A673 (cell line): Measurements from ENCODE around the gene P2RX2. TPM values are rescaled to one million over a fixed set of nuclear protein-coding genes. Genes with fewer than 3 reads are reported as not detected.

Experiments used
- BruUV-seq: library from RNA; stranded (reverse); fragments of 400-500 nt; replicated peaks from 2 replicates; lab custom pipeline; 2021; lab: Mats Ljungman, UMichigan
- CTCF ChIA-PET: fragments of 300-600 bp; sonication (Branson Sonifier 250); formaldehyde crosslinking; loops from one replicate; lab custom pipeline; 2022; ENCODE audit warnings: antibody characterized with exemption; lab: Charles Lee
- POLR2A ChIA-PET: fragments of 300-600 bp; sonication (Branson Sonifier 250); formaldehyde crosslinking; loops from one replicate; lab custom pipeline; 2022; ENCODE audit warnings: antibody characterized with exemption; ENCODE audit not compliant: low non-redundant PET; lab: Charles Lee
- DNase-seq: peaks from one replicate; pipeline ENCODE4 v3.0.0-alpha.2; 2015; ENCODE audit warnings: low spot score
- H3K27ac ChIP-seq: fragments of 200-600 bp; sonication (generic); 2 replicates; pipeline ENCODE4 v1.5.1; 2016; ENCODE audit warnings: mixed run types, low read depth, mild to moderate bottlenecking, mixed read lengths, antibody characterized with exemption, low read length; ENCODE audit not compliant: poor library complexity, severe bottlenecking
- H3K27me3 ChIP-seq: fragments of 200-600 bp; sonication (generic); replicated peaks from 2 replicates; pipeline ENCODE4 v1.6.1; 2017; ENCODE audit warnings: mixed run types, low read depth, mild to moderate bottlenecking, mixed read lengths, antibody characterized with exemption, low read length; ENCODE audit not compliant: insufficient read depth, poor library complexity
- H3K36me3 ChIP-seq: fragments of 200-600 bp; sonication (generic); 2 replicates; pipeline ENCODE4 v1.6.1; 2016; ENCODE audit warnings: mixed run types, mild to moderate bottlenecking, mixed read lengths, antibody characterized with exemption, low read length; ENCODE audit not compliant: insufficient read depth, poor library complexity, severe bottlenecking
- H3K4me1 ChIP-seq: fragments of 200-600 bp; sonication (generic); 2 replicates; pipeline ENCODE4 v1.6.1; 2017; ENCODE audit warnings: mixed run types, mild to moderate bottlenecking, mixed read lengths, antibody characterized with exemption, low read length; ENCODE audit not compliant: insufficient read depth, poor library complexity, severe bottlenecking
- H3K4me3 ChIP-seq: fragments of 200-600 bp; sonication (generic); 2 replicates; pipeline ENCODE4 v1.5.1; 2016; ENCODE audit warnings: low read depth, mixed run types, mild to moderate bottlenecking, mixed read lengths, low read length; ENCODE audit not compliant: poor library complexity, severe bottlenecking
- H3K9me3 ChIP-seq: fragments of 200-600 bp; sonication (generic); 2 replicates; pipeline ENCODE4 v1.6.1; 2016; ENCODE audit warnings: mixed run types, low read depth, mild to moderate bottlenecking, mixed read lengths, antibody characterized with exemption, low read length; ENCODE audit not compliant: poor library complexity, severe bottlenecking
- EZH2 ChIP-seq: fragments of 200-600 bp; sonication (generic); IDR thresholded peaks from 2 replicates; pipeline ENCODE4 v1.6.1; 2017; ENCODE audit warnings: borderline replicate concordance, low read depth, mild to moderate bottlenecking, mixed read lengths, antibody characterized with exemption, low read length; ENCODE audit not compliant: poor library complexity, severe bottlenecking
- intact Hi-C: fragments of 100-400 bp; cut with micrococcal nuclease; formaldehyde crosslinking; loops from one replicate; pipeline ENCODE4 v1.10.0; 2022; ENCODE audit not compliant: unreplicated experiment
- total RNA-seq: library from RNA; stranded (reverse); gene quantifications from 2 replicates; pipeline ENCODE4 v1.2.3, GENCODE V29; 2021
- TF ChIP-seq, protein P1 (sequence below): fragments of 300-800, 200-600 bp; sonication (generic); conservative IDR thresholded peaks from 2 replicates; pipeline ENCODE4 v1.5.1; 2017; ENCODE audit warnings: low read depth, mild to moderate bottlenecking, antibody characterized with exemption, low read length, moderate library complexity, mixed read lengths

Gene P2RX2
- total RNA-seq, 1 experiment from 2014 or later: not detected

DNA sequence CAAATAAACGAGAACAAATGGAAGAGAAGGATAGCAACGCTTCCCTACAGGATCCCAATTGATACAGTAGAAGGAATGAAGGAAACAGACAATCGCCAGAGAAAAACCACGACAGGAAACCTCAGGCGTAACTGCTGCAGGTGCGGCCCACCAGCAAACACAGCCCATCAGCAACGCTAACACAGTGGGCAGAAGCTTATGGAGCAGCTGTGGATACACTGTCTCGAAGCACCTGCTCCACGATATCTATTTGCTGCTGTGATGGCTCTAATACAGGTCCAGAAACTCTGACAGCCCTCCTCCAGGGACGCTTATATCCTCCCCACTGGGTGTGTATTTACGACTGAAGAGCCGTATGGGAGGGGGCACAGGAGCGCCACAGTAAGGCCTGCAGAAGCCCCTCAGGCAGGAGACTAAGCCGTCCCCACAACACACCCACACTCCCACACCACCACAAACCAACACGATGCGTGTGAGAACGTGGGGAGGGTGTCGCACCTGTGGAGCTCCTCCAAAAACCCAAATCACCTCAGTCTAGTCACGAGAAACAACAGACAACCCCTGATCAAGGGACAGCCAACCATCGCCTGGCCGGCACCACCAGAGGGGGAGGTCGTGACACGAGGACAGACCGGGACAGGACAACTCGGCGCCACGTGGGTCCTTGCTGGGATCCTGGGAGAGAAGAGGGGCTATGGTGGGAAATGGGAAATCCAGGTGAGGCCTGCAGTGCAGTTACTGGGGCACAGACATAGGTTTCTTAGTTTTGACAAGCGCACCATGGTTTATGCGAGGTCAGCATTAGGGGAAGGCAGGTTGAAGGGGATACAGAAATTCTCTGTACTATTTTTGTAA lies 44.6 kb downstream of the P2RX2 start:
- Histone ChIP-seq H3K9me3 (no peaks in the 10 kb centered on the region), H3K27me3 (no peaks in the 10 kb centered on the region), H3K4me1 (no peaks in the 10 kb centered on the region), H3K27ac (no peak overlapping the region), H3K4me3 (no peak overlapping the region), H3K36me3 (peaks cover 98% of the 10 kb centered on the region)
- ChIA-PET POLR2A (no interaction called here), CTCF (interaction anchor here (0.5 kb wide), 1 partner anchor 45 kb away, joined by 6 read pairs; the partner anchor contains the start of gene P2RX2)
- no TSS peak for BruUV-seq
- DNase-seq: no peak
- no peak for TF ChIP-seq EZH2
- TF ChIP-seq, protein P1, sequence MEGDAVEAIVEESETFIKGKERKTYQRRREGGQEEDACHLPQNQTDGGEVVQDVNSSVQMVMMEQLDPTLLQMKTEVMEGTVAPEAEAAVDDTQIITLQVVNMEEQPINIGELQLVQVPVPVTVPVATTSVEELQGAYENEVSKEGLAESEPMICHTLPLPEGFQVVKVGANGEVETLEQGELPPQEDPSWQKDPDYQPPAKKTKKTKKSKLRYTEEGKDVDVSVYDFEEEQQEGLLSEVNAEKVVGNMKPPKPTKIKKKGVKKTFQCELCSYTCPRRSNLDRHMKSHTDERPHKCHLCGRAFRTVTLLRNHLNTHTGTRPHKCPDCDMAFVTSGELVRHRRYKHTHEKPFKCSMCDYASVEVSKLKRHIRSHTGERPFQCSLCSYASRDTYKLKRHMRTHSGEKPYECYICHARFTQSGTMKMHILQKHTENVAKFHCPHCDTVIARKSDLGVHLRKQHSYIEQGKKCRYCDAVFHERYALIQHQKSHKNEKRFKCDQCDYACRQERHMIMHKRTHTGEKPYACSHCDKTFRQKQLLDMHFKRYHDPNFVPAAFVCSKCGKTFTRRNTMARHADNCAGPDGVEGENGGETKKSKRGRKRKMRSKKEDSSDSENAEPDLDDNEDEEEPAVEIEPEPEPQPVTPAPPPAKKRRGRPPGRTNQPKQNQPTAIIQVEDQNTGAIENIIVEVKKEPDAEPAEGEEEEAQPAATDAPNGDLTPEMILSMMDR: no peak
- intact Hi-C loops: no loop called here

DNA sequence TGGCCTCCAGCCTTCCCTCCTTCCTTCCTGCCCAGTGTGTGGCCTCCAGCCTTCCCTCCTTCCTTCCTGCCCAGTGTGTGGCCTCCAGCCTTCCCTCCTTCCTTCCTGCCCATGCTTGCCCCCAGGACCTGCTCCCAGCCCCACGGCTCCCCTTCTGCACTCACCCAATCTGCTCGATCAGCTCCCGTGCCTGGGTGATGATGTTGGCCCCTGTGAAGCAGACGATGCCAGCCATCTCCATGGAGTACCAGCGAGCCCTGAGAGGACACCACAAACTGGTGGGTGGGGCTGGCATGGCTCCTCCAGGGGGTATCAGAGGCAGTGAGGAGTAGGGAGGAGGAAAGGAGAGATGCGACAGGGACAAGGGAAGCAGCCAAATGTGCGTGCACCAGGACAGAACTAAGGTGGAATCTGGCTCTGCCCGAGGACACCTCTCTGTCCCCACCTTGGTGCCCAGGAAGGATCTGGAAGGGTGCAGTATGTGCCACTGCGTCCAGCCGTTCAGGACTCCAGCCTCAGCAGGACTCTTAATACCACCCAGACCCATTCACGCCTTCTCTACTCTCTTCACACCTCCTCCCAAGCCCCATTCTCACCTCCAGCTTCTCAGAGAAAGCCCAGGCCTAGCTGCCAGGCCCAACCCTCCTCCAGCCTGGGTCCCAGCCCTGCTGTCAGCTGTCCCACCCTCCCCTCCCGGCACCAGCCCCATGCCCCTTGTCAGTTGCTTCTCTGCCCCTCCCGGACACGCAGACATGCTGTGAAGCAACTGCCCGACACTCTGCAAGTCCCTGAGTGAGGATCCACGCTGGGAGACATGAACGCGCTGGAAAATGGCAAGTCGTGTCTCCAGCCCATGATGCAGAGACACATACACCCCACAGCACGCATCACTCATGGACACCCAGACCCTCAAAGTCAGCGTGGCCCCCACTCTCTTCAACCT lies 45.9 kb downstream of the P2RX2 start:
- ChIA-PET POLR2A (interaction anchor here (0.8 kb wide), 1 partner anchor 8 kb away, joined by 4 read pairs; no protein-coding TSS in a partner anchor), CTCF (no interaction called here)
- intact Hi-C loops: no loop called here
- no peak for TF ChIP-seq EZH2
- TF ChIP-seq, protein P1: no peak
- no peaks in the 10 kb centered on the region for H3K4me1 ChIP-seq
- no peak for DNase-seq
- H3K36me3 ChIP-seq: peaks cover 98% of the 10 kb centered on the region
- H3K4me3 ChIP-seq: no peak overlapping the region
- H3K27me3 ChIP-seq: no peaks in the 10 kb centered on the region
- BruUV-seq: no TSS peak
- H3K27ac ChIP-seq: no peak overlapping the region
- H3K9me3 ChIP-seq: no peaks in the 10 kb centered on the region

DNA sequence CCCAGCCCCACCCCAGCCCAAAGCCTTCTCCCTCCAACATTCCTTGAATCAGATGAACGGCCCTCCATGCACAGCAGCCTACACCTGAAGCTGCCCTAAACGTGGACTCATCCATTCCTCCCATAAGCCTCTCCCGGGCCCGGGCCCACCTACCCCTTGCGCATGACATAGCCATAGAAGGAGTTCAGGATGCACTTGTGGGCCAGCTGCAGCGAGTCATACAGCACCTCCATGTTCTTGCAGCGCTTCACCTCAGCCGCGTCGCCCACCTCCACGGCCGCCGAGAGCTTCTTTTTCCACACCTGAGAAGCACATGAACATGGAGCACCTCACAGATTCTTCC lies 46.5 kb downstream of the P2RX2 start:
- H3K4me3 ChIP-seq: no peak overlapping the region
- no TSS peak for BruUV-seq
- no peaks in the 10 kb centered on the region for H3K9me3 ChIP-seq
- peaks cover 96% of the 10 kb centered on the region for H3K36me3 ChIP-seq
- POLR2A ChIA-PET: no interaction called here
- no peaks in the 10 kb centered on the region for H3K4me1 ChIP-seq
- CTCF ChIA-PET: no interaction called here
- DNase-seq: no peak
- TF ChIP-seq, protein P1: no peak
- no peak for TF ChIP-seq EZH2
- H3K27ac ChIP-seq: no peak overlapping the region
- no peaks in the 10 kb centered on the region for H3K27me3 ChIP-seq
- intact Hi-C loops: no loop called here
